A673 (cell line): Measurements from ENCODE around the gene NCKIPSD. TPM values are rescaled to one million over a fixed set of nuclear protein-coding genes. Genes with fewer than 3 reads are reported as not detected.

ENCODE experiments used
- BruUV-seq: library from RNA; stranded (reverse); fragments of 400-500 nt; replicated peaks from 2 replicates; lab custom pipeline; 2021; lab: Mats Ljungman, UMichigan
- CTCF ChIA-PET: fragments of 300-600 bp; sonication (Branson Sonifier 250); formaldehyde crosslinking; loops from one replicate; lab custom pipeline; 2022; ENCODE audit warnings: antibody characterized with exemption; lab: Charles Lee
- POLR2A ChIA-PET: fragments of 300-600 bp; sonication (Branson Sonifier 250); formaldehyde crosslinking; loops from one replicate; lab custom pipeline; 2022; ENCODE audit warnings: antibody characterized with exemption; ENCODE audit not compliant: low non-redundant PET; lab: Charles Lee
- DNase-seq: peaks from one replicate; pipeline ENCODE4 v3.0.0-alpha.2; 2015; ENCODE audit warnings: low spot score
- H3K27ac ChIP-seq: fragments of 200-600 bp; sonication (generic); 2 replicates; pipeline ENCODE4 v1.5.1; 2016; ENCODE audit warnings: mixed run types, low read depth, mild to moderate bottlenecking, mixed read lengths, antibody characterized with exemption, low read length; ENCODE audit not compliant: poor library complexity, severe bottlenecking
- H3K27me3 ChIP-seq: fragments of 200-600 bp; sonication (generic); replicated peaks from 2 replicates; pipeline ENCODE4 v1.6.1; 2017; ENCODE audit warnings: mixed run types, low read depth, mild to moderate bottlenecking, mixed read lengths, antibody characterized with exemption, low read length; ENCODE audit not compliant: insufficient read depth, poor library complexity
- H3K36me3 ChIP-seq: fragments of 200-600 bp; sonication (generic); 2 replicates; pipeline ENCODE4 v1.6.1; 2016; ENCODE audit warnings: mixed run types, mild to moderate bottlenecking, mixed read lengths, antibody characterized with exemption, low read length; ENCODE audit not compliant: insufficient read depth, poor library complexity, severe bottlenecking
- H3K4me1 ChIP-seq: fragments of 200-600 bp; sonication (generic); 2 replicates; pipeline ENCODE4 v1.6.1; 2017; ENCODE audit warnings: mixed run types, mild to moderate bottlenecking, mixed read lengths, antibody characterized with exemption, low read length; ENCODE audit not compliant: insufficient read depth, poor library complexity, severe bottlenecking
- H3K4me3 ChIP-seq: fragments of 200-600 bp; sonication (generic); 2 replicates; pipeline ENCODE4 v1.5.1; 2016; ENCODE audit warnings: low read depth, mixed run types, mild to moderate bottlenecking, mixed read lengths, low read length; ENCODE audit not compliant: poor library complexity, severe bottlenecking
- H3K9me3 ChIP-seq: fragments of 200-600 bp; sonication (generic); 2 replicates; pipeline ENCODE4 v1.6.1; 2016; ENCODE audit warnings: mixed run types, low read depth, mild to moderate bottlenecking, mixed read lengths, antibody characterized with exemption, low read length; ENCODE audit not compliant: poor library complexity, severe bottlenecking
- EZH2 ChIP-seq: fragments of 200-600 bp; sonication (generic); IDR thresholded peaks from 2 replicates; pipeline ENCODE4 v1.6.1; 2017; ENCODE audit warnings: borderline replicate concordance, low read depth, mild to moderate bottlenecking, mixed read lengths, antibody characterized with exemption, low read length; ENCODE audit not compliant: poor library complexity, severe bottlenecking
- intact Hi-C: fragments of 100-400 bp; cut with micrococcal nuclease; formaldehyde crosslinking; loops from one replicate; pipeline ENCODE4 v1.10.0; 2022; ENCODE audit not compliant: unreplicated experiment
- total RNA-seq: library from RNA; stranded (reverse); gene quantifications from 2 replicates; pipeline ENCODE4 v1.2.3, GENCODE V29; 2021
- TF ChIP-seq, protein P1 (sequence below): fragments of 300-800, 200-600 bp; sonication (generic); conservative IDR thresholded peaks from 2 replicates; pipeline ENCODE4 v1.5.1; 2017; ENCODE audit warnings: low read depth, mild to moderate bottlenecking, antibody characterized with exemption, low read length, moderate library complexity, mixed read lengths

Gene NCKIPSD
- total RNA-seq, 1 experiment from 2014 or later = 15.0 TPM

DNA sequence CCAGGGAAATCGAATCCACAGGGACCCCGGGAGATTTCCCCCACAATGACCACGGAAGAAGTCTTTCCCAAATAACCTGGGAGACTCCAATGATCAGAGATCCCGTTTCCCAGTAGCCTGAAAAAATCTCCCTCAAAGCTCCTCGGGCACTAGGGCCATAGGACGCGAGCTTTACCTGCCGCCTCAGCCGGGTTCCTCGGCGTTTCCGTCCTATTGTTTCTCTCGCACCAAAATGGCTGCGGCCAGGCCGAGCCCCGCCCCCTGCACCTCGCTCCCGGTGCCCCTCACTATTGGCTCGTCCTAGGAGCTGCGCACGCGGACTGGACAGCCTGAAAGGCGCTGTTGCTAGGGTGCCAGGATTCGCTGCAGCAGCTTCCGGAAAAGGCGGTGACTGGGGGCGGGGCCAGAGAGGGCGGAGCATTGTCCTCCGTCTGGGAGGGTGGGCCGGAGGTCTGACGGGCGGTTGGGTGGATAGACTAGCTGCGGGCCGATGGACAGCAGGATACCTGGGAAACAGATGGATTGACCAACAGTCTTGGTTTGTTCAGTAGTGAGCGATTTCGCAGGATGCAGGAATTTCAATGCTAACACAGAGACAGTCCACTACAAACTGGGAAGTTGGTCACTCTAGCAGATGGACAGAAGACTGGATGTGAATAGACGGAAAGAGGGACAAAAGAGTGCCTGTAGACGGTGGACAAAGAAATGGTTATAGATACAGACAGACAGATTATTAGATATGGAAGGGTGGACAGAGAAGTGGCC is 31.4 kb upstream of the NCKIPSD start, which contains the start of gene IP6K2:
TSS of gene IP6K2 (minus strand) at position 240 of the 765 bp plus-strand sequence. CDS start 21,930 bp downstream, outside the sequence.
- ChIA-PET CTCF (no interaction called here), POLR2A (no interaction called here)
- Histone ChIP-seq H3K4me3 (peak within 1 kb of the TSS; percentile 65), H3K36me3 (peaks cover 6% of the 10 kb centered on the region), H3K4me1 (no peaks in the 10 kb centered on the region), H3K9me3 (no peaks in the 10 kb centered on the region), H3K27ac (peak within 1 kb of the TSS; percentile 86), H3K27me3 (no peaks in the 10 kb centered on the region)
- intact Hi-C loops = no loop called here
- DNase-seq = peak; percentile 95
- no TSS peak for BruUV-seq
- no peak for TF ChIP-seq EZH2
- TF ChIP-seq, protein P1, sequence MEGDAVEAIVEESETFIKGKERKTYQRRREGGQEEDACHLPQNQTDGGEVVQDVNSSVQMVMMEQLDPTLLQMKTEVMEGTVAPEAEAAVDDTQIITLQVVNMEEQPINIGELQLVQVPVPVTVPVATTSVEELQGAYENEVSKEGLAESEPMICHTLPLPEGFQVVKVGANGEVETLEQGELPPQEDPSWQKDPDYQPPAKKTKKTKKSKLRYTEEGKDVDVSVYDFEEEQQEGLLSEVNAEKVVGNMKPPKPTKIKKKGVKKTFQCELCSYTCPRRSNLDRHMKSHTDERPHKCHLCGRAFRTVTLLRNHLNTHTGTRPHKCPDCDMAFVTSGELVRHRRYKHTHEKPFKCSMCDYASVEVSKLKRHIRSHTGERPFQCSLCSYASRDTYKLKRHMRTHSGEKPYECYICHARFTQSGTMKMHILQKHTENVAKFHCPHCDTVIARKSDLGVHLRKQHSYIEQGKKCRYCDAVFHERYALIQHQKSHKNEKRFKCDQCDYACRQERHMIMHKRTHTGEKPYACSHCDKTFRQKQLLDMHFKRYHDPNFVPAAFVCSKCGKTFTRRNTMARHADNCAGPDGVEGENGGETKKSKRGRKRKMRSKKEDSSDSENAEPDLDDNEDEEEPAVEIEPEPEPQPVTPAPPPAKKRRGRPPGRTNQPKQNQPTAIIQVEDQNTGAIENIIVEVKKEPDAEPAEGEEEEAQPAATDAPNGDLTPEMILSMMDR = no peak

GRCh38 chr3:48716508-48716981 is 30.8 kb upstream of the NCKIPSD start:
- H3K4me3 ChIP-seq = peak overlapping the region; percentile 65
- no peaks in the 10 kb centered on the region for H3K27me3 ChIP-seq
- H3K27ac ChIP-seq = peak overlapping the region; percentile 86
- no peak for TF ChIP-seq EZH2
- TF ChIP-seq, protein P1 = no peak
- DNase-seq = peak; percentile 1
- H3K36me3 ChIP-seq = peaks cover 6% of the 10 kb centered on the region
- H3K4me1 ChIP-seq = peaks cover 5% of the 10 kb centered on the region
- intact Hi-C loops = no loop called here
- POLR2A ChIA-PET = no interaction called here
- CTCF ChIA-PET = no interaction called here
- no peaks in the 10 kb centered on the region for H3K9me3 ChIP-seq
- BruUV-seq = no TSS peak

DNA sequence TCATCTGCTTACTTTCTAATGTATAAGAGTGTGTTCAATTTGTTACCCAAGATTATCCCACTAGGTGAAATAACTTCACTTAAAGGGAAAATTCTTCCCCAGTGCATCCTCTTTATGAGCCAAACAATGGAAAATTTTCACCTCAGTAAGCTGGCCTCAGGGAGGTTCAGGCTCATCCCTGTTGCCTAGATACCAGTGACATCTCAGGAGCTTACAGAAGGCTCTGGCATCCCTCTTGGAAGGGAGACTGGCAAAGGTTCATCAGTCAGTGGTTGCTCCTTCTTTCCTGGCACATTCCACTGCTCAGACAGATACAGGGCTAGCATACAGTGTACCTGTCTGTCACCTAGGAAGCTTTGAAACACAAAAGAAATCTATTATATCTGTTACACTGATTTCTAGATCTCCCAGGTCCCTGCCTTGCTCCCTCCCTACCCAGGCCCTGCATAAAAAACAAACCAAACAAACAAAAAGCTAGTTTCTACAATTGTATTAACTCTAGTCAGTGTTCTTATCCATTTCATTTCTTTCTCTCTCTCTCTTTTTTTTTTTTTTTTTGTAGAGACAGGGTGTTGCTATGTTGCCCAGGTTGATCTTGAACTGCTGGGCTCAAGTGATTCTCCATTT is 29.6 kb upstream of the NCKIPSD start:
- peak overlapping the region; percentile 65 for H3K4me3 ChIP-seq
- H3K4me1 ChIP-seq = peaks cover 5% of the 10 kb centered on the region
- no TSS peak for BruUV-seq
- H3K27me3 ChIP-seq = no peaks in the 10 kb centered on the region
- CTCF ChIA-PET = no interaction called here
- H3K27ac ChIP-seq = no peak overlapping the region
- no peaks in the 10 kb centered on the region for H3K9me3 ChIP-seq
- intact Hi-C loops = no loop called here
- DNase-seq = no peak
- H3K36me3 ChIP-seq = peaks cover 14% of the 10 kb centered on the region
- POLR2A ChIA-PET = no interaction called here
- TF ChIP-seq, protein P1 = no peak
- TF ChIP-seq EZH2 = no peak
